Neural progenitor cell (in vitro differentiated cells): ENCODE measurements around the gene PXDN. TPM values are rescaled to one million over a fixed set of nuclear protein-coding genes. Genes with fewer than 3 reads are reported as not detected.
A peak's percentile ranks its signal among the peaks of the same experiment; 100 is the strongest.
"Not testable (repeated sequence)": the region's sequence is repeated elsewhere in the genome, so short reads cannot be mapped to it uniquely, and the experiment has no call there.

Experiments
- DNase-seq: peaks from one replicate; pipeline ENCODE4 v3.0.0-alpha.2; 2016; ENCODE audit warnings: low spot score
- H2AFZ ChIP-seq: fragments of 200-600 bp; sonication (generic); replicated peaks from 2 replicates; pipeline ENCODE4 v1.6.1; 2016; ENCODE audit warnings: antibody characterized with exemption
- H3F3A ChIP-seq: fragments of 200-600 bp; sonication (generic); 2 replicates; pipeline ENCODE4 v1.6.1; 2016; ENCODE audit warnings: antibody characterized with exemption, low read depth
- H3K27ac ChIP-seq: fragments of 200-600 bp; sonication (generic); 2 replicates; pipeline ENCODE4 v1.5.1; 2016; ENCODE audit warnings: mild to moderate bottlenecking
- H3K27me3 ChIP-seq: fragments of 200-600 bp; sonication (generic); 2 replicates; pipeline ENCODE4 v1.6.1; 2016; ENCODE audit warnings: mild to moderate bottlenecking, moderate library complexity
- H3K36me3 ChIP-seq: fragments of 200-600 bp; sonication (generic); 2 replicates; pipeline ENCODE4 v1.5.1; 2016
- H3K4me1 ChIP-seq: fragments of 200-600 bp; sonication (generic); 2 replicates; pipeline ENCODE4 v1.6.1; 2016; ENCODE audit warnings: mixed run types
- H3K4me2 ChIP-seq: fragments of 200-600 bp; sonication (generic); 2 replicates; pipeline ENCODE4 v1.6.1; 2016
- H3K4me3 ChIP-seq: fragments of 200-600 bp; sonication (generic); 2 replicates; pipeline ENCODE4 v1.5.1; 2016
- H3K79me2 ChIP-seq: fragments of 200-600 bp; sonication (generic); 2 replicates; pipeline ENCODE4 v1.6.1; 2016; ENCODE audit warnings: low read depth
- H3K9ac ChIP-seq: fragments of 200-600 bp; sonication (generic); 2 replicates; pipeline ENCODE4 v1.6.1; 2016
- H3K9me3 ChIP-seq: fragments of 200-600 bp; sonication (generic); 2 replicates; pipeline ENCODE4 v1.5.1; 2016; ENCODE audit warnings: low read depth
- H4K20me1 ChIP-seq: fragments of 200-600 bp; sonication (generic); 2 replicates; pipeline ENCODE4 v1.6.1; 2016; ENCODE audit warnings: low read depth
- H3K27ac Mint-ChIP-seq: 3 replicates; pipeline ENCODE4 v1.8.0; 2021; ENCODE audit warnings: mixed read lengths
- H3K27me3 Mint-ChIP-seq: 2 replicates; pipeline ENCODE4 v1.8.0; 2022; ENCODE audit warnings: low read depth, mild to moderate bottlenecking, inconsistent platforms, moderate library complexity, mixed read lengths; ENCODE audit not compliant: insufficient read depth
- H3K36me3 Mint-ChIP-seq: 3 replicates; pipeline ENCODE4 v1.8.0; 2021; ENCODE audit warnings: mixed read lengths
- H3K4me1 Mint-ChIP-seq: 3 replicates; pipeline ENCODE4 v1.8.0; 2021; ENCODE audit warnings: mixed read lengths
- H3K4me3 Mint-ChIP-seq: 3 replicates; pipeline ENCODE4 v1.8.0; 2021; ENCODE audit warnings: mild to moderate bottlenecking, moderate library complexity, mixed read lengths
- H3K9me3 Mint-ChIP-seq: 3 replicates; pipeline ENCODE4 v1.8.0; 2020; ENCODE audit warnings: mixed read lengths
- CTCF ChIP-seq: fragments of 200-600 bp; sonication (generic); IDR thresholded peaks from 2 replicates; pipeline ENCODE4 v1.5.1; 2017; ENCODE audit warnings: antibody characterized with exemption, mild to moderate bottlenecking
- EZH2 ChIP-seq: fragments of 200-600 bp; sonication (generic); IDR thresholded peaks from 2 replicates; pipeline ENCODE4 v1.6.1; 2017; ENCODE audit warnings: antibody characterized with exemption, mild to moderate bottlenecking, moderate library complexity
- EZH2phosphoT487 ChIP-seq: fragments of 200-600 bp; sonication (generic); IDR thresholded peaks from 2 replicates; pipeline ENCODE4 v1.6.1; 2017; ENCODE audit warnings: antibody characterized with exemption
- total RNA-seq: library from RNA; depleted of rRNA; stranded (reverse); fragments of >200 nt; gene quantifications from 2 replicates; pipeline ENCODE4 v1.2.3, GENCODE V29; 2015; ENCODE audit warnings: low replicate concordance

Gene PXDN
- total RNA-seq, 1 donor from 2014 or later: 118 TPM

GRCh38 chr2:1781291-1782080 lies 37.2 kb upstream of the PXDN start:
- TF ChIP-seq EZH2phosphoT487 (no peak), EZH2 (no peak), CTCF (no peak)
- H3K27me3 Mint-ChIP-seq: peaks cover 7% of the 10 kb centered on the region
- Histone ChIP-seq H3K4me2 (no peak overlapping the region), H3K9ac (no peak overlapping the region), H4K20me1 (no peaks in the 10 kb centered on the region), H3K4me1 (no peaks in the 10 kb centered on the region), H3K27ac (no peak overlapping the region), H3F3A (peaks cover 4% of the 10 kb centered on the region), H2AFZ (peak overlapping the region; percentile 10), H3K36me3 (no peaks in the 10 kb centered on the region), H3K4me3 (no peak overlapping the region), H3K27me3 (no peaks in the 10 kb centered on the region), H3K79me2 (no peaks in the 10 kb centered on the region), H3K9me3 (no peaks in the 10 kb centered on the region)
- H3K4me1 Mint-ChIP-seq: no peaks in the 10 kb centered on the region
- DNase-seq: no peak
- no peak overlapping the region for H3K27ac Mint-ChIP-seq
- H3K36me3 Mint-ChIP-seq: no peaks in the 10 kb centered on the region
- peaks cover 4% of the 10 kb centered on the region for H3K9me3 Mint-ChIP-seq
- H3K4me3 Mint-ChIP-seq: no peak overlapping the region

- Histone ChIP-seq H3F3A (peaks cover 4% of the 10 kb centered on the region), H3K9ac (no peak overlapping the region), H3K36me3 (no peaks in the 10 kb centered on the region), H3K9me3 (no peaks in the 10 kb centered on the region), H3K4me3 (no peak overlapping the region), H3K4me2 (no peak overlapping the region), H3K79me2 (no peaks in the 10 kb centered on the region), H4K20me1 (no peaks in the 10 kb centered on the region), H3K27me3 (no peaks in the 10 kb centered on the region), H3K27ac (no peak overlapping the region), H2AFZ (no peak overlapping the region), H3K4me1 (no peaks in the 10 kb centered on the region)
- no peak overlapping the region for H3K27ac Mint-ChIP-seq
- H3K4me1 Mint-ChIP-seq: no peaks in the 10 kb centered on the region
- TF ChIP-seq EZH2: no peak
- TF ChIP-seq CTCF: no peak
- no peak for DNase-seq
- peaks cover 7% of the 10 kb centered on the region for H3K27me3 Mint-ChIP-seq
- H3K9me3 Mint-ChIP-seq: peaks cover 4% of the 10 kb centered on the region
- no peaks in the 10 kb centered on the region for H3K36me3 Mint-ChIP-seq
- H3K4me3 Mint-ChIP-seq: no peak overlapping the region
Measured at GRCh38 chr2:1780693-1781092, 36.4 kb upstream of the PXDN start.

- H3K4me3 Mint-ChIP-seq, H3K9me3 ChIP-seq, H3K9ac ChIP-seq, H3K27me3 Mint-ChIP-seq, H2AFZ ChIP-seq, H3K4me3 ChIP-seq, H3K4me2 ChIP-seq, H3K9me3 Mint-ChIP-seq, H3F3A ChIP-seq, H3K4me1 ChIP-seq, H3K27ac ChIP-seq, DNase-seq, H4K20me1 ChIP-seq, H3K4me1 Mint-ChIP-seq, H3K36me3 ChIP-seq, H3K27me3 ChIP-seq, H3K36me3 Mint-ChIP-seq, H3K27ac Mint-ChIP-seq, H3K79me2 ChIP-seq: not testable (repeated sequence)
Measured at GRCh38 chr2:1780054-1780453, 35.7 kb upstream of the PXDN start.

GRCh38 chr2:1778566-1778965 lies 34.3 kb upstream of the PXDN start:
- no peaks in the 10 kb centered on the region for H4K20me1 ChIP-seq

More at GRCh38 chr2:1778566-1778965, 34.3 kb upstream of the PXDN start:
- no peak for TF ChIP-seq CTCF
- no peak for TF ChIP-seq EZH2phosphoT487
- TF ChIP-seq EZH2: no peak
- Histone ChIP-seq H3K9me3 (no peaks in the 10 kb centered on the region), H3K79me2 (no peaks in the 10 kb centered on the region), H2AFZ (no peak overlapping the region), H3K4me1 (no peaks in the 10 kb centered on the region), H3K27me3 (no peaks in the 10 kb centered on the region), H3K27ac (no peak overlapping the region), H3K4me3 (no peak overlapping the region), H3K36me3 (no peaks in the 10 kb centered on the region), H3F3A (peaks cover under 1% of the 10 kb centered on the region), H3K4me2 (no peak overlapping the region), H3K9ac (no peak overlapping the region)
- no peak overlapping the region for H3K27ac Mint-ChIP-seq
- H3K9me3 Mint-ChIP-seq: peaks cover 4% of the 10 kb centered on the region
- no peak overlapping the region for H3K4me3 Mint-ChIP-seq
- no peaks in the 10 kb centered on the region for H3K36me3 Mint-ChIP-seq
- peaks cover 2% of the 10 kb centered on the region for H3K27me3 Mint-ChIP-seq
- DNase-seq: no peak
- no peaks in the 10 kb centered on the region for H3K4me1 Mint-ChIP-seq
